WTC11 (cell line): ENCODE data around the gene ANKRD9.

Experiments
- ATF1 ChIP-seq: sonication (generic); formaldehyde crosslinking; IDR thresholded peaks from 2 replicates; pipeline ENCODE4 v1.8.1; 2023; ENCODE audit warnings: mild to moderate bottlenecking, moderate library complexity, missing genetic modification reagents
- GABPB1 ChIP-seq: sonication (generic); formaldehyde crosslinking; IDR thresholded peaks from 2 replicates; pipeline ENCODE4 v1.8.1; 2023; ENCODE audit warnings: mild to moderate bottlenecking, missing genetic modification reagents
- MXD4 ChIP-seq: fragments of 250-450 bp; sonication (Bioruptor Pico); IDR thresholded peaks from 2 replicates; pipeline ENCODE4 v1.8.0; 2021; ENCODE audit warnings: mild to moderate bottlenecking, moderate library complexity, borderline replicate concordance
- NFATC4 ChIP-seq: fragments of 250-450 bp; sonication (Bioruptor Pico); IDR thresholded peaks from 2 replicates; pipeline ENCODE4 v1.9.0; 2021; ENCODE audit warnings: mild to moderate bottlenecking
- NR3C1 ChIP-seq: sonication (generic); formaldehyde crosslinking; conservative IDR thresholded peaks from 2 replicates; pipeline ENCODE4 v1.8.1; 2023; ENCODE audit warnings: low read depth, mild to moderate bottlenecking, missing genetic modification reagents
- SP1 ChIP-seq: sonication (generic); formaldehyde crosslinking; conservative IDR thresholded peaks from 2 replicates; pipeline ENCODE4 v1.8.1; 2022; ENCODE audit warnings: missing genetic modification reagents
- TEAD1 ChIP-seq: sonication (generic); formaldehyde crosslinking; IDR thresholded peaks from 2 replicates; pipeline ENCODE4 v1.8.0; 2022; ENCODE audit warnings: mild to moderate bottlenecking, missing genetic modification reagents
- TEAD4 ChIP-seq: sonication (generic); formaldehyde crosslinking; IDR thresholded peaks from 2 replicates; pipeline ENCODE4 v1.8.0; 2022; ENCODE audit warnings: mild to moderate bottlenecking, missing genetic modification reagents
- ZNF317 ChIP-seq: sonication (generic); formaldehyde crosslinking; IDR thresholded peaks from 2 replicates; pipeline ENCODE4 v1.8.1; 2023; ENCODE audit warnings: low read depth, mild to moderate bottlenecking, moderate library complexity, missing genetic modification reagents, borderline replicate concordance
- ZNF671 ChIP-seq: fragments of 250-450 bp; sonication (Bioruptor Pico); IDR thresholded peaks from 2 replicates; pipeline ENCODE4 v1.8.0; 2021; ENCODE audit warnings: mild to moderate bottlenecking
- TF ChIP-seq, protein P1 (sequence below): fragments of 200-600 bp; IDR thresholded peaks from 2 replicates; pipeline ENCODE4 v1.8.0; 2022; ENCODE audit warnings: antibody characterized with exemption
- TF ChIP-seq, protein P2 (sequence below): sonication (generic); formaldehyde crosslinking; IDR thresholded peaks from 2 replicates; pipeline ENCODE4 v1.8.1; 2023; ENCODE audit warnings: mild to moderate bottlenecking, missing genetic modification reagents, moderate library complexity
- TF ChIP-seq, protein P3 (sequence below): sonication (generic); formaldehyde crosslinking; IDR thresholded peaks from 2 replicates; pipeline ENCODE4 v1.8.1; 2023; ENCODE audit warnings: mild to moderate bottlenecking, missing genetic modification reagents, borderline replicate concordance
- TF ChIP-seq, protein P4 (sequence below): sonication (generic); formaldehyde crosslinking; IDR thresholded peaks from 2 replicates; pipeline ENCODE4 v1.8.0; 2022; ENCODE audit warnings: mild to moderate bottlenecking, missing genetic modification reagents

DNA sequence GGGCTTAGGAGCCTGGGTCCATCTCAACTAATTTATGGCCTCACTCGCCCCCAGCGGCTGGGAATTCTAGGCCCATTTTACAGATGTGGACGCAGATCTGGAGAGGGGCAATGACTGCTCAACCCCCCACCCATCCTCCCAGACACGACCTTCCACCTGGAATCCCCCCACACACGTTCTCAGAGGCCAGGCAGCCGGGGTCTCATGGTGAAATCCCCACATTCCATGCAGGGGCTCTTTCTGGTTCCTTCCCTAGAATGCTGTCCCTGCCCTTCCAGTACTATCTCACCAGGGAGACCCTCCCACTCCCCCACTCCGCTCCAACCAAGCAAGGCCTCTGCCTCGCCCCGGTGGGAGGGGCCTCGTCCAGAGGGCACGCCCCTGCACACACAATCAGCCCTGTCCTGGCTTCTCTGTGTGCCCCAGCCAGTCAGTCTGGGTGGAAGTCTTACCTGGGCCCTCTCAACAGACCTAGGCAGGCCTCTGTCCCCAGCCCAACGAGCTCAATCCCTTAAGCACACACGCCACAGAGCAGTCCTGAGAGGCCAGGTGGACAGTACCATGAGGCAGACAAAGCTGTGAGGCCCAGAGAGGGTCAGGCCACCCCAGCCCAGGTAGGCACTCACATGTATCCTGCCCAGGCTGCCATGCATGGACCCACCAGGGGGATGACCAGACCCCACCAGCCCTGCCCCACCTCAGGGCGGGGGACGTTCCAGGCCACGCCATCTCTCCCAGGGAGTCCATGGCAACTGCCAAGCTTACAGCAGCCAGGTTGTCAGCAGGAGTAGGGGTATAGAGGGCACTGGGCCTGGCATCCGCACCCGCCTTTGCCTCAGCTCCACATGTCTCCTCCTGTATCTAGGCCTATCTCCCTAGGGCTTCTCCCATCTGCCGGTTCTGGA is 1.3 kb upstream of the ANKRD9 start:
- TF ChIP-seq, protein P1, sequence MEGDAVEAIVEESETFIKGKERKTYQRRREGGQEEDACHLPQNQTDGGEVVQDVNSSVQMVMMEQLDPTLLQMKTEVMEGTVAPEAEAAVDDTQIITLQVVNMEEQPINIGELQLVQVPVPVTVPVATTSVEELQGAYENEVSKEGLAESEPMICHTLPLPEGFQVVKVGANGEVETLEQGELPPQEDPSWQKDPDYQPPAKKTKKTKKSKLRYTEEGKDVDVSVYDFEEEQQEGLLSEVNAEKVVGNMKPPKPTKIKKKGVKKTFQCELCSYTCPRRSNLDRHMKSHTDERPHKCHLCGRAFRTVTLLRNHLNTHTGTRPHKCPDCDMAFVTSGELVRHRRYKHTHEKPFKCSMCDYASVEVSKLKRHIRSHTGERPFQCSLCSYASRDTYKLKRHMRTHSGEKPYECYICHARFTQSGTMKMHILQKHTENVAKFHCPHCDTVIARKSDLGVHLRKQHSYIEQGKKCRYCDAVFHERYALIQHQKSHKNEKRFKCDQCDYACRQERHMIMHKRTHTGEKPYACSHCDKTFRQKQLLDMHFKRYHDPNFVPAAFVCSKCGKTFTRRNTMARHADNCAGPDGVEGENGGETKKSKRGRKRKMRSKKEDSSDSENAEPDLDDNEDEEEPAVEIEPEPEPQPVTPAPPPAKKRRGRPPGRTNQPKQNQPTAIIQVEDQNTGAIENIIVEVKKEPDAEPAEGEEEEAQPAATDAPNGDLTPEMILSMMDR, result no peak
- TF ChIP-seq, protein P2, sequence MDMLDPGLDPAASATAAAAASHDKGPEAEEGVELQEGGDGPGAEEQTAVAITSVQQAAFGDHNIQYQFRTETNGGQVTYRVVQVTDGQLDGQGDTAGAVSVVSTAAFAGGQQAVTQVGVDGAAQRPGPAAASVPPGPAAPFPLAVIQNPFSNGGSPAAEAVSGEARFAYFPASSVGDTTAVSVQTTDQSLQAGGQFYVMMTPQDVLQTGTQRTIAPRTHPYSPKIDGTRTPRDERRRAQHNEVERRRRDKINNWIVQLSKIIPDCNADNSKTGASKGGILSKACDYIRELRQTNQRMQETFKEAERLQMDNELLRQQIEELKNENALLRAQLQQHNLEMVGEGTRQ (CRISPR knock-in tag), result no peak
- TF ChIP-seq, protein P3, sequence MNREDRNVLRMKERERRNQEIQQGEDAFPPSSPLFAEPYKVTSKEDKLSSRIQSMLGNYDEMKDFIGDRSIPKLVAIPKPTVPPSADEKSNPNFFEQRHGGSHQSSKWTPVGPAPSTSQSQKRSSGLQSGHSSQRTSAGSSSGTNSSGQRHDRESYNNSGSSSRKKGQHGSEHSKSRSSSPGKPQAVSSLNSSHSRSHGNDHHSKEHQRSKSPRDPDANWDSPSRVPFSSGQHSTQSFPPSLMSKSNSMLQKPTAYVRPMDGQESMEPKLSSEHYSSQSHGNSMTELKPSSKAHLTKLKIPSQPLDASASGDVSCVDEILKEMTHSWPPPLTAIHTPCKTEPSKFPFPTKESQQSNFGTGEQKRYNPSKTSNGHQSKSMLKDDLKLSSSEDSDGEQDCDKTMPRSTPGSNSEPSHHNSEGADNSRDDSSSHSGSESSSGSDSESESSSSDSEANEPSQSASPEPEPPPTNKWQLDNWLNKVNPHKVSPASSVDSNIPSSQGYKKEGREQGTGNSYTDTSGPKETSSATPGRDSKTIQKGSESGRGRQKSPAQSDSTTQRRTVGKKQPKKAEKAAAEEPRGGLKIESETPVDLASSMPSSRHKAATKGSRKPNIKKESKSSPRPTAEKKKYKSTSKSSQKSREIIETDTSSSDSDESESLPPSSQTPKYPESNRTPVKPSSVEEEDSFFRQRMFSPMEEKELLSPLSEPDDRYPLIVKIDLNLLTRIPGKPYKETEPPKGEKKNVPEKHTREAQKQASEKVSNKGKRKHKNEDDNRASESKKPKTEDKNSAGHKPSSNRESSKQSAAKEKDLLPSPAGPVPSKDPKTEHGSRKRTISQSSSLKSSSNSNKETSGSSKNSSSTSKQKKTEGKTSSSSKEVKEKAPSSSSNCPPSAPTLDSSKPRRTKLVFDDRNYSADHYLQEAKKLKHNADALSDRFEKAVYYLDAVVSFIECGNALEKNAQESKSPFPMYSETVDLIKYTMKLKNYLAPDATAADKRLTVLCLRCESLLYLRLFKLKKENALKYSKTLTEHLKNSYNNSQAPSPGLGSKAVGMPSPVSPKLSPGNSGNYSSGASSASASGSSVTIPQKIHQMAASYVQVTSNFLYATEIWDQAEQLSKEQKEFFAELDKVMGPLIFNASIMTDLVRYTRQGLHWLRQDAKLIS (CRISPR knock-in tag), result no peak
- TF ChIP-seq TEAD1 (CRISPR knock-in tag), result peak; percentile 67; the same call in 1 of the 2 replicates
- TF ChIP-seq, protein P4, sequence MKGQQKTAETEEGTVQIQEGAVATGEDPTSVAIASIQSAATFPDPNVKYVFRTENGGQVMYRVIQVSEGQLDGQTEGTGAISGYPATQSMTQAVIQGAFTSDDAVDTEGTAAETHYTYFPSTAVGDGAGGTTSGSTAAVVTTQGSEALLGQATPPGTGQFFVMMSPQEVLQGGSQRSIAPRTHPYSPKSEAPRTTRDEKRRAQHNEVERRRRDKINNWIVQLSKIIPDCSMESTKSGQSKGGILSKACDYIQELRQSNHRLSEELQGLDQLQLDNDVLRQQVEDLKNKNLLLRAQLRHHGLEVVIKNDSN (CRISPR knock-in tag), result no peak
- TF ChIP-seq MXD4 (CRISPR knock-in tag), result no peak
- no peak for TF ChIP-seq ATF1
- no peak for TF ChIP-seq NR3C1 (CRISPR knock-in tag)
- no peak for TF ChIP-seq TEAD4 (CRISPR knock-in tag)
- no peak for TF ChIP-seq ZNF317 (CRISPR knock-in tag)
- TF ChIP-seq ZNF671 (CRISPR knock-in tag), result no peak
- no peak for TF ChIP-seq GABPB1
- TF ChIP-seq SP1, result peak; percentile 42; the same call in 1 of the 2 replicates
- TF ChIP-seq NFATC4 (CRISPR knock-in tag), result no peak
